H9 (cell line): Measurements from ENCODE around the gene EMC9. TPM values are rescaled to one million over a fixed set of nuclear protein-coding genes. Genes with fewer than 3 reads are reported as not detected.

Source experiments
- DNase-seq: peaks from one replicate; pipeline ENCODE4 v3.0.0-alpha.2; 2017
- H2AFZ ChIP-seq: one replicate; pipeline ENCODE4 v1.6.1; 2013; ENCODE audit warnings: mild to moderate bottlenecking, low read length, control low read depth, moderate library complexity
- H2AK5ac ChIP-seq: 2 replicates; pipeline ENCODE4 v1.6.1; 2013; ENCODE audit warnings: low read length, control low read depth, mixed read lengths; ENCODE audit not compliant: insufficient read length
- H2BK120ac ChIP-seq: one replicate; pipeline ENCODE4 v1.6.1; 2013; ENCODE audit warnings: low read depth, mild to moderate bottlenecking, low read length, control low read depth, inconsistent platforms; ENCODE audit not compliant: poor library complexity, severe bottlenecking
- H2BK12ac ChIP-seq: 2 replicates; pipeline ENCODE4 v1.6.1; 2013; ENCODE audit warnings: low read length, control low read depth, mixed read lengths, low read depth; ENCODE audit not compliant: insufficient read length
- H2BK15ac ChIP-seq: 2 replicates; pipeline ENCODE4 v1.6.1; 2013; ENCODE audit warnings: low read depth, low read length, control low read depth
- H2BK20ac ChIP-seq: one replicate; pipeline ENCODE4 v1.6.1; 2013; ENCODE audit warnings: low read depth, mild to moderate bottlenecking, low read length, control low read depth, inconsistent platforms; ENCODE audit not compliant: poor library complexity, severe bottlenecking
- H2BK5ac ChIP-seq: 2 replicates; pipeline ENCODE4 v1.6.1; 2013; ENCODE audit warnings: low read length, control low read depth, mixed read lengths; ENCODE audit not compliant: insufficient read length
- H3K14ac ChIP-seq: 2 replicates; pipeline ENCODE4 v1.6.1; 2013; ENCODE audit warnings: low read length, control low read depth; ENCODE audit not compliant: insufficient read depth
- H3K18ac ChIP-seq: 2 replicates; pipeline ENCODE4 v1.6.1; 2013; ENCODE audit warnings: low read depth, mild to moderate bottlenecking, mixed read lengths, low read length, control low read depth; ENCODE audit not compliant: insufficient read length
- H3K23ac ChIP-seq: 2 replicates; pipeline ENCODE4 v1.6.1; 2013; ENCODE audit warnings: low read length, control low read depth, mixed read lengths, low read depth; ENCODE audit not compliant: insufficient read length
- H3K23me2 ChIP-seq: 2 replicates; pipeline ENCODE4 v1.6.1; 2013; ENCODE audit warnings: low read depth, mild to moderate bottlenecking, mixed read lengths, low read length, control low read depth; ENCODE audit not compliant: insufficient read length, poor library complexity, severe bottlenecking
- H3K27ac ChIP-seq: 2 replicates; pipeline ENCODE4 v1.5.1; 2013; ENCODE audit warnings: low read length, control low read depth, mixed read lengths, low read depth; ENCODE audit not compliant: insufficient read length
- H3K27me3 ChIP-seq: 2 replicates; pipeline ENCODE4 v1.6.1; 2013; ENCODE audit warnings: low read length, control low read depth, inconsistent platforms; ENCODE audit not compliant: insufficient read depth
- H3K4ac ChIP-seq: 2 replicates; pipeline ENCODE4 v1.6.1; 2013; ENCODE audit warnings: low read depth, mild to moderate bottlenecking, control low read depth, inconsistent platforms, low read length, moderate library complexity
- H3K4me1 ChIP-seq: 2 replicates; pipeline ENCODE4 v1.6.1; 2013; ENCODE audit warnings: low read length, control low read depth, inconsistent platforms; ENCODE audit not compliant: insufficient read depth
- H3K4me2 ChIP-seq: 2 replicates; pipeline ENCODE4 v1.6.1; 2013; ENCODE audit warnings: low read length, control low read depth, mixed read lengths; ENCODE audit not compliant: insufficient read length, insufficient read depth
- H3K56ac ChIP-seq: 2 replicates; pipeline ENCODE4 v1.6.1; 2013; ENCODE audit warnings: low read depth, mild to moderate bottlenecking, mixed read lengths, low read length, control low read depth; ENCODE audit not compliant: insufficient read length
- H3K79me1 ChIP-seq: 2 replicates; pipeline ENCODE4 v1.6.1; 2013; ENCODE audit warnings: low read depth, mild to moderate bottlenecking, moderate library complexity, low read length, control low read depth, inconsistent platforms; ENCODE audit not compliant: insufficient read depth, poor library complexity, severe bottlenecking
- H3K79me2 ChIP-seq: 2 replicates; pipeline ENCODE4 v1.6.1; 2013; ENCODE audit warnings: low read length, control low read depth, inconsistent platforms; ENCODE audit not compliant: insufficient read depth
- H3K9ac ChIP-seq: 2 replicates; pipeline ENCODE4 v1.6.1; 2013; ENCODE audit warnings: low read length, control low read depth, mixed read lengths; ENCODE audit not compliant: insufficient read length; ENCODE audit errors: extremely low read depth
- H3K9me3 ChIP-seq: one replicate; pipeline ENCODE4 v1.6.1; 2013; ENCODE audit warnings: low read depth, low read length, inconsistent platforms; ENCODE audit not compliant: control insufficient read depth
- H3T11ph ChIP-seq: one replicate; pipeline ENCODE4 v1.6.1; 2013; ENCODE audit warnings: mild to moderate bottlenecking, low read length, control low read depth, inconsistent platforms
- H4K20me1 ChIP-seq: one replicate; pipeline ENCODE4 v1.6.1; 2013; ENCODE audit not compliant: control insufficient read depth, insufficient read length, insufficient read depth
- H4K5ac ChIP-seq: 2 replicates; pipeline ENCODE4 v1.6.1; 2013; ENCODE audit warnings: low read depth, mild to moderate bottlenecking, mixed read lengths, low read length, control low read depth; ENCODE audit not compliant: insufficient read length
- H4K8ac ChIP-seq: replicated peaks from 2 replicates; pipeline ENCODE4 v1.6.1; 2013; ENCODE audit warnings: low read length, control low read depth, mixed read lengths, low read depth; ENCODE audit not compliant: insufficient read length
- H4K91ac ChIP-seq: 2 replicates; pipeline ENCODE4 v1.6.1; 2013; ENCODE audit warnings: low read depth, mild to moderate bottlenecking, moderate library complexity, mixed read lengths, low read length, control low read depth; ENCODE audit not compliant: insufficient read length
- H3K27ac Mint-ChIP-seq, 3 experiments: 2 replicates in 2 of 3; 3 replicates in 1 of 3; pipeline ENCODE4 v1.8.0; 2020 to 2021; ENCODE audit warnings: mixed read lengths in 3 of 3, mild to moderate bottlenecking in 1 of 3, moderate library complexity in 1 of 3
- H3K27me3 Mint-ChIP-seq: 2 replicates; pipeline ENCODE4 v1.8.0; 2021; ENCODE audit warnings: low read depth, mild to moderate bottlenecking, moderate library complexity, mixed read lengths
- H3K36me3 Mint-ChIP-seq, 3 experiments: 2 replicates in 2 of 3; 3 replicates in 1 of 3; pipeline ENCODE4 v1.8.0; 2020 to 2021; ENCODE audit warnings: low read depth in 3 of 3, mixed read lengths in 3 of 3; ENCODE audit not compliant: insufficient read depth in 1 of 3
- H3K4me1 Mint-ChIP-seq, 2 experiments: 2 replicates each; pipeline ENCODE4 v1.8.0; 2020; ENCODE audit warnings: mixed read lengths in 2 of 2
- H3K4me3 Mint-ChIP-seq, 2 experiments: 2 replicates in 1 of 2; 3 replicates in 1 of 2; pipeline ENCODE4 v1.8.0; 2020 to 2021; ENCODE audit warnings: mild to moderate bottlenecking in 2 of 2, mixed read lengths in 2 of 2, moderate library complexity in 1 of 2
- H3K9me3 Mint-ChIP-seq, 2 experiments: 2 replicates in 1 of 2; 3 replicates in 1 of 2; pipeline ENCODE4 v1.8.0; 2020; ENCODE audit warnings: mild to moderate bottlenecking in 2 of 2, mixed read lengths in 2 of 2, moderate library complexity in 1 of 2
- WGBS: extraction: QIAGEN DNeasy Blood & Tissue Kit; methylation state at CpG from one replicate; pipeline ENCODE4 v1.1.7; 2013; ENCODE audit warnings: missing lambda C conversion rate, low lambda C conversion rate, mixed read lengths; ENCODE audit not compliant: insufficient read length; ENCODE audit errors: extremely low coverage; 5-methylcytosine and 5-hydroxymethylcytosine counted together
- total RNA-seq: library from RNA; stranded (reverse); gene quantifications from 2 replicates; pipeline ENCODE4 v1.2.1, GENCODE V29; 2021
- TF ChIP-seq, protein P1 (sequence below): fragments of 200-600 bp; sonication (generic); conservative IDR thresholded peaks from 3 replicates; pipeline ENCODE4 v1.8.0; 2021; ENCODE audit warnings: antibody characterized with exemption, mild to moderate bottlenecking

The EMC9 gene
- total RNA-seq, 1 experiment from 2014 or later, result 52.9 TPM

DNA sequence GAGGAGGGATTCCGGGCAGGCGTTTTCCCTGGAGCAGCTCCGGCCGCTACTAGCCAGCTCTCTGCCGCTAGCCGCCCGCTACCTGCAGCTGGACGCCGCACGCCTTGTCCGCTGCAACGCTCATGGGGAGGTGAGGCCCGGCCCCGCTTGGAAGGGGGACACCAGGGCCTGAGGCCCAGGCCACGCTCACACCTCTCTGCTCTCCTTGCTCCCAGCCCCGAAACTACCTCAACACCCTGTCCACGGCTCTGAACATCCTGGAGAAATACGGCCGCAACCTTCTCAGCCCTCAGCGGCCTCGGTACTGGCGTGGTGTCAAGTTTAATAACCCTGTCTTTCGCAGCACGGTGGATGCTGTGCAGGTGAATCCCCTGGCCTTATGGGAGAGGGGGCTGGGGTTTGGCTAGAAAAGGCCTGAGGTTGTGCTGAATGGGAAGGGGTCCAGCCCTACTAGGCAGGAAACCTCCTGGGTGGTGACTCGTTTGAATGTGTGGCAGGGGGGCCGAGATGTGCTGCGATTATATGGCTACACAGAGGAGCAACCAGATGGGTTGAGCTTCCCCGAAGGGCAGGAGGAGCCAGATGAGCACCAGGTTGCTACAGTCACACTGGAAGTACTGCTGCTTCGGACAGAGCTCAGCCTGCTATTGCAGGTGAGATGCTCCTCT lies 6.5 kb upstream of the EMC9 start:
- no peaks in the 10 kb centered on the region for H3K27me3 ChIP-seq
- DNase-seq, result no peak
- no peak overlapping the region for H2AK5ac ChIP-seq
- no CpG with 5 or more reads among the region's 29 CpGs for WGBS
- H3K27ac Mint-ChIP-seq, result peak overlapping the region in 1 of 3 experiments; percentile 87; a peak in 1 of 7 replicates
- peak overlapping the region; percentile 78 for H3K4me2 ChIP-seq
- no peak overlapping the region for H2BK20ac ChIP-seq
- H4K20me1 ChIP-seq, result no peaks in the 10 kb centered on the region
- H3K4ac ChIP-seq, result no peak overlapping the region
- no peak overlapping the region for H2BK12ac ChIP-seq
- H3K23ac ChIP-seq, result no peak overlapping the region
- H2AFZ ChIP-seq, result no peak overlapping the region
- H3K4me3 Mint-ChIP-seq, result peak overlapping the region; percentile 96 to 99
- H3K27ac ChIP-seq, result no peak overlapping the region
- H2BK15ac ChIP-seq, result no peak overlapping the region
- H3K79me2 ChIP-seq, result peaks cover 8% of the 10 kb centered on the region; the same call in 1 of the 2 replicates
- no peak overlapping the region for H2BK5ac ChIP-seq
- TF ChIP-seq, protein P1, sequence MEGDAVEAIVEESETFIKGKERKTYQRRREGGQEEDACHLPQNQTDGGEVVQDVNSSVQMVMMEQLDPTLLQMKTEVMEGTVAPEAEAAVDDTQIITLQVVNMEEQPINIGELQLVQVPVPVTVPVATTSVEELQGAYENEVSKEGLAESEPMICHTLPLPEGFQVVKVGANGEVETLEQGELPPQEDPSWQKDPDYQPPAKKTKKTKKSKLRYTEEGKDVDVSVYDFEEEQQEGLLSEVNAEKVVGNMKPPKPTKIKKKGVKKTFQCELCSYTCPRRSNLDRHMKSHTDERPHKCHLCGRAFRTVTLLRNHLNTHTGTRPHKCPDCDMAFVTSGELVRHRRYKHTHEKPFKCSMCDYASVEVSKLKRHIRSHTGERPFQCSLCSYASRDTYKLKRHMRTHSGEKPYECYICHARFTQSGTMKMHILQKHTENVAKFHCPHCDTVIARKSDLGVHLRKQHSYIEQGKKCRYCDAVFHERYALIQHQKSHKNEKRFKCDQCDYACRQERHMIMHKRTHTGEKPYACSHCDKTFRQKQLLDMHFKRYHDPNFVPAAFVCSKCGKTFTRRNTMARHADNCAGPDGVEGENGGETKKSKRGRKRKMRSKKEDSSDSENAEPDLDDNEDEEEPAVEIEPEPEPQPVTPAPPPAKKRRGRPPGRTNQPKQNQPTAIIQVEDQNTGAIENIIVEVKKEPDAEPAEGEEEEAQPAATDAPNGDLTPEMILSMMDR, result no peak
- no peak overlapping the region for H3T11ph ChIP-seq
- H2BK120ac ChIP-seq, result no peak overlapping the region
- peaks cover 21 to 24% of the 10 kb centered on the region in 2 experiments for H3K4me1 Mint-ChIP-seq
- H4K5ac ChIP-seq, result no peak overlapping the region
- no peak overlapping the region for H3K56ac ChIP-seq
- peaks cover 4% of the 10 kb centered on the region for H3K79me1 ChIP-seq
- H3K9me3 ChIP-seq, result no peaks in the 10 kb centered on the region
- H4K8ac ChIP-seq, result no peak overlapping the region
- no peak overlapping the region for H4K91ac ChIP-seq
- no peak overlapping the region; the same call in 1 of the 2 replicates for H3K14ac ChIP-seq
- H3K18ac ChIP-seq, result no peak overlapping the region
- H3K36me3 Mint-ChIP-seq, result peaks cover 23 to 67% (median 66%) of the 10 kb centered on the region in 3 experiments
- no peaks in the 10 kb centered on the region for H3K4me1 ChIP-seq
- peak overlapping the region; percentile 79 for H3K9ac ChIP-seq
- H3K23me2 ChIP-seq, result peaks cover 19% of the 10 kb centered on the region
- H3K9me3 Mint-ChIP-seq, result no peaks in the 10 kb centered on the region
- H3K27me3 Mint-ChIP-seq, result no peaks in the 10 kb centered on the region
